Measurements from ENCODE around the gene XPNPEP3.
"Not testable (repeated sequence)": the region's sequence is repeated elsewhere in the genome, so short reads cannot be mapped to it uniquely, and the experiment has no call there.

DNA sequence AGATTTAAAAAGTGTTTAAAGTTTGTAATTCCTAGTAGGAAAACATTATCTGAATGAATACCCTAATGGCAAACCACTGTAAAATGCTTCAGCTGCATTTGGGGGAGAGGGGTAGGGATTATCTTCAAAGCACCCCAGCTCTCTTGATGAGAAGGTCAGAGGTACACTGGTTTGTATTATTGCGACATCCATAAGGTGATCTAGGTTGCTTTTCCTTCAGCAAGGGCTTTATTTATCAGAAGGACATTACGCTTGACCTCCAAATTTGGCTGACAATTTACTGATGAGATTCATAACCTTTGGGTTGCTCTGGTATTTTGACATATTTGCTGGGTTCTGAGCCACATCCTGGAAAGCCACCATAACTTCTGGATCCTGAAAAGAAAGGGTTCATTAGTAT lies 30.7 kb upstream of the XPNPEP3 start:
- TF ChIP-seq, protein P1, sequence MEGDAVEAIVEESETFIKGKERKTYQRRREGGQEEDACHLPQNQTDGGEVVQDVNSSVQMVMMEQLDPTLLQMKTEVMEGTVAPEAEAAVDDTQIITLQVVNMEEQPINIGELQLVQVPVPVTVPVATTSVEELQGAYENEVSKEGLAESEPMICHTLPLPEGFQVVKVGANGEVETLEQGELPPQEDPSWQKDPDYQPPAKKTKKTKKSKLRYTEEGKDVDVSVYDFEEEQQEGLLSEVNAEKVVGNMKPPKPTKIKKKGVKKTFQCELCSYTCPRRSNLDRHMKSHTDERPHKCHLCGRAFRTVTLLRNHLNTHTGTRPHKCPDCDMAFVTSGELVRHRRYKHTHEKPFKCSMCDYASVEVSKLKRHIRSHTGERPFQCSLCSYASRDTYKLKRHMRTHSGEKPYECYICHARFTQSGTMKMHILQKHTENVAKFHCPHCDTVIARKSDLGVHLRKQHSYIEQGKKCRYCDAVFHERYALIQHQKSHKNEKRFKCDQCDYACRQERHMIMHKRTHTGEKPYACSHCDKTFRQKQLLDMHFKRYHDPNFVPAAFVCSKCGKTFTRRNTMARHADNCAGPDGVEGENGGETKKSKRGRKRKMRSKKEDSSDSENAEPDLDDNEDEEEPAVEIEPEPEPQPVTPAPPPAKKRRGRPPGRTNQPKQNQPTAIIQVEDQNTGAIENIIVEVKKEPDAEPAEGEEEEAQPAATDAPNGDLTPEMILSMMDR (IDR thresholded peaks at IDR 0.05; ENCODE audit: poor library complexity): not testable (repeated sequence)
- not testable (repeated sequence) for TF ChIP-seq EZH2 (IDR thresholded peaks at IDR 0.05; ENCODE audit: borderline replicate concordance)

Measured in hepatocyte (in vitro differentiated cells).